HL-60 (cell line): Measurements from ENCODE around the gene NT5E.

Experiments
- GABPA ChIP-seq: IDR thresholded peaks from 2 replicates; pipeline ENCODE4 v1.6.1; 2012; ENCODE audit warnings: low read depth
- TF ChIP-seq, protein P1 (sequence below): IDR thresholded peaks from one replicate; pipeline ENCODE4 v1.5.1; 2011; ENCODE audit warnings: low read length, control low read depth, inconsistent platforms; ENCODE audit not compliant: insufficient read depth

DNA sequence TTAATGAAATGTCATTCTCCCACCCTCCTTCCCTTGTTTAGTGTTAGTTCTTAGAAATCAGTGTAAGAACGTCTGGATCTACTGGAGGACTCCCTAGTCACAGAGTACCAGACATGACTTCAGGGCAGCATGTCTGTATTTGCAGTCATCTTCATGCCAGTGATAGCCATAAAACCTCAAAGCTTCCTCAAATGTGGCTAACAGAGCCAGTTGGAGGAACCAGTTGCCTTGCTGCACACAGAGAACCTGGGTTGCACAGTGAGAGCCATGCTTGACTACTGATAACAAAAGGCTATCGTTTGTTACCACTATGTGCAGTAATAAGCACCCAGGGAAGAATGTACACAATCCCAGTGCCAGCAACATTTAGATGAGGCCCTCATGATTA is 20.1 kb downstream of the NT5E start:
- TF ChIP-seq, protein P1, sequence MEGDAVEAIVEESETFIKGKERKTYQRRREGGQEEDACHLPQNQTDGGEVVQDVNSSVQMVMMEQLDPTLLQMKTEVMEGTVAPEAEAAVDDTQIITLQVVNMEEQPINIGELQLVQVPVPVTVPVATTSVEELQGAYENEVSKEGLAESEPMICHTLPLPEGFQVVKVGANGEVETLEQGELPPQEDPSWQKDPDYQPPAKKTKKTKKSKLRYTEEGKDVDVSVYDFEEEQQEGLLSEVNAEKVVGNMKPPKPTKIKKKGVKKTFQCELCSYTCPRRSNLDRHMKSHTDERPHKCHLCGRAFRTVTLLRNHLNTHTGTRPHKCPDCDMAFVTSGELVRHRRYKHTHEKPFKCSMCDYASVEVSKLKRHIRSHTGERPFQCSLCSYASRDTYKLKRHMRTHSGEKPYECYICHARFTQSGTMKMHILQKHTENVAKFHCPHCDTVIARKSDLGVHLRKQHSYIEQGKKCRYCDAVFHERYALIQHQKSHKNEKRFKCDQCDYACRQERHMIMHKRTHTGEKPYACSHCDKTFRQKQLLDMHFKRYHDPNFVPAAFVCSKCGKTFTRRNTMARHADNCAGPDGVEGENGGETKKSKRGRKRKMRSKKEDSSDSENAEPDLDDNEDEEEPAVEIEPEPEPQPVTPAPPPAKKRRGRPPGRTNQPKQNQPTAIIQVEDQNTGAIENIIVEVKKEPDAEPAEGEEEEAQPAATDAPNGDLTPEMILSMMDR = no peak
- no peak for TF ChIP-seq GABPA
